ENCODE measurements around the gene RASIP1.
"Not testable (repeated sequence)": the region's sequence is repeated elsewhere in the genome, so short reads cannot be mapped to it uniquely, and the experiment has no call there.

The RASIP1 gene

DNA sequence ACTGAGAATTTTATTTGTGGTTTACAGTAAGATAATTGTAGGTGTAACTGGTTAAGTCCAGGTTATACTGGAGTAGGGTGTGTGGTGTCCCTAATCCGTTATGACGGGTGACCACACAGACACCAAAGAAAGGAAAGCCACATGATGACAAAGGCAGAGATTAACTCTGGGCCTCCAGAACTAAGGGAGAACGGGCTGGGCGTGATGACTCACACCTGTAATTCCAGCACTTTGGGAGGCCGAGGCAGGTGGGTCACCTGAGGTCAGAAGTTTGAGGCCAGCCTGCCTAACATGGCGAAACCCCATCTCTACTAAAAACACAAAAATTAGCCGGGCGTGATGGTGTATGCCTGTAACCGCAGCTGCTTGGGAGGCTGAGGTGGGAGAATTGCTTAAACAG is 54.8 kb downstream of the RASIP1 start:
- in situ Hi-C loops (cut with HindIII; ENCODE audit: low pct_ligation_motif_present, low pct_unique_long_range_greater_than_20kb, low sequenced_read_pairs), result no loop called here
- no peak for DNase-seq

DNA sequence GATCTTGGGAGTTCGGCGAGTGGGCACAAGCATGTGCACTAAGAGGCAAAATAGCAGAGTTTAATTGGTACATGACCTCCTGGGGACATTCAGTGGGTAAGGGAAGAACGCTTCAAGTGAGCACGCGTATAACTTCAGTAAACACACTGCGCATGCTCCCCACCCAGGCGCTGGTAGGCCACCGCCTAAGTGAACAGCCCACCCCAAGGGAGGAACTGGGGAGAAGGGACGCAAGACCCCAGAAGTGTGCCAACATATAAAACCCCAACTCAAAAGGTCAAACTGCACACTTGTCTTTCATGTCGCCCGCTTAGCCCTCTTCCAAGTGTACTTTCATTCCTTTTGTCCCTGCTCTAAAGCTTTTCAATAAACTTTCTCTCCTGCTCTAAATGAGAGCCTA is 57.1 kb downstream of the RASIP1 start:
- no peak for DNase-seq
- in situ Hi-C loops (cut with HindIII; ENCODE audit: low pct_ligation_motif_present, low pct_unique_long_range_greater_than_20kb, low sequenced_read_pairs), result no loop called here

DNA sequence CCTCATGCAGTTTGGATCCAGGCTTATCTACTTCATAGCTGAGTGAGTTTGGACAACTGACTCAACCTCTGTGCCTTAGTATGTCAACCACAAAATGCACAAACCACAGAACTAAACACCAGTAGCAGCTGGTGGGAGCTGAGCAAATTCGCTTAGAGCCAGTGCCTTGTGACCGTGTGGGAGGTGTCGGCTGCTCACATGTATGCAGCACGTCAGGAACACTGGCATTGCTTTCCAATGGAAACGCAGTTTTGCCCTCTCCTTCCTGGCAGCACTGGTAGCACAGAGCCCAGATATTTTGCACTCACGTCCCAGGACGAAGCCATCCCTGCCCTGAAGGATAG is 59.3 kb downstream of the RASIP1 start:
- in situ Hi-C loops (cut with HindIII; ENCODE audit: low pct_ligation_motif_present, low pct_unique_long_range_greater_than_20kb, low sequenced_read_pairs), result no loop called here
- peak; percentile 85 for DNase-seq

DNA sequence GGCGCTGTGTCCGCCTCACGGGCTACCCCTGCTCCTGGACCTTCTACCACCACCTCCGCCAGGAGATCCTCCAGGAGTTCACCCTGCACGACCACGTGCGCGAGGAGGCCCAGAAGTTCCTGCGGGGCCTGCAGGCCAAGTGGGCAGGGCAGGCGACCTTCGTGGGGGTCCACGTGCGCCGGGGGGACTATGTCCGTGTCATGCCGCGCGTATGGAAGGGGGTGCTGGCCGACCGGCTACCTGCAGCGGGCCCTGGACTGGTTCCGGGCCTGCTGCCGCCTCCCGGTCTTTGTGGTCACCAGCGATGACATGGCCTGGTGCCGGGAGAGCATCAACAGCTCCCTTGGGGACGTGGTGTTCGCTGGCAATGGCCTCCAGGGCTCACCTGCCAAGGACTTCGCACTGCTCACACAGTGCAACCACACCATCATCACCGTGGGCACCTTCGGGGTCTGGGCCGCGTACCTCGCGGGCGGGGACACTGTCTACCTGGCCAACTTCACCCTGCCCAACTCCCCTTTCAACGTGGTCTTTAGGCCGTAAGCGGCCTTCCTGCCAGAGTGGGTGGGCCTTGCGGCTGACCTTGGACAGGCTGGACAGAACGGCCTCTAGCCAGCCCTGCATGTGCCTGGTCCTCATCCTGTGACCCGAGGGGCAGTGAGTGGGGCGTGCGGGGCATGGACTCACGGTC is 59.8 kb downstream of the RASIP1 start:
- in situ Hi-C loops (cut with HindIII; ENCODE audit: low pct_ligation_motif_present, low pct_unique_long_range_greater_than_20kb, low sequenced_read_pairs), result no loop called here
- DNase-seq, result no peak

DNA sequence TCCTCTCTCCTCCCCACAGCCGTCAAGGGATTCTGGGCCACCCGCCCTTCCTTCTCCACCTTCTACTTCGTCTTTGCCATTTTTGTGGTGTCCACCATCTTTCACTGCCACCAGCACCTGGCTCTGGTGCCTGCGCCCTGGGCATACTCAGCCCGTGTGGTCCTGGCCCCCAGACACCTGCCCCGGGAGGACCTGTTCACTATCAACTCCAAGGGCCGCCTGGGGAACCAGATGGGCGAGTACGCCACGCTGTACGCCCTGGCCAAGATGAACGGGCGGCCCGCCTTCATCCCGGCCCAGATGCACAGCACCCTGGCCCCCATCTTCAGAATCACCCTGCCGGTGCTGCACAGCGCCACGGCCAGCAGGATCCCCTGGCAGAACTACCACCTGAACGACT is 60.4 kb downstream of the RASIP1 start:
- in situ Hi-C loops (cut with HindIII; ENCODE audit: low pct_ligation_motif_present, low pct_unique_long_range_greater_than_20kb, low sequenced_read_pairs), result not testable (repeated sequence)

DNA sequence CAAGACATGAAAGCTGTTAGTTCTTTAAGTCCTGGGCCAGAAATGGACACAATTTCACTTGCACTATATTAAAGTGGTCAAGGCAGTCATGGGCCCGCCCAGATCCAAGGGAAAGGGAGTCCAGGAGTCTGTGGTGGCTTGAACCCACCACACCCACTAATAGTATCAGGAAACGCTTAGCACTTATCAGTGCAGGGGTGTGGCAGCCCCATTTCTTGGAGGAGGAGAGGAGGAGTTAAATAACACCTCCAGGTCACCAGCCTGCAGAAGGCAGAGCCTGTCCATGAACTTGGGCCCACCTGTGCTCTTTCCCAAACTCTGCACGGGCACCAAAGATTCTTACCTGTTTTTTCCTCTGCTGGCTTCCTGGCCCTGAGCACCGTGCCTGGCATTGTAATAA is 62.2 kb downstream of the RASIP1 start:
- no peak for DNase-seq
- in situ Hi-C loops (cut with HindIII; ENCODE audit: low pct_ligation_motif_present, low pct_unique_long_range_greater_than_20kb, low sequenced_read_pairs), result no loop called here

More for the DNA sequence above, 60.4 kb downstream of the RASIP1 start:
- not testable (repeated sequence) for DNase-seq

DNA sequence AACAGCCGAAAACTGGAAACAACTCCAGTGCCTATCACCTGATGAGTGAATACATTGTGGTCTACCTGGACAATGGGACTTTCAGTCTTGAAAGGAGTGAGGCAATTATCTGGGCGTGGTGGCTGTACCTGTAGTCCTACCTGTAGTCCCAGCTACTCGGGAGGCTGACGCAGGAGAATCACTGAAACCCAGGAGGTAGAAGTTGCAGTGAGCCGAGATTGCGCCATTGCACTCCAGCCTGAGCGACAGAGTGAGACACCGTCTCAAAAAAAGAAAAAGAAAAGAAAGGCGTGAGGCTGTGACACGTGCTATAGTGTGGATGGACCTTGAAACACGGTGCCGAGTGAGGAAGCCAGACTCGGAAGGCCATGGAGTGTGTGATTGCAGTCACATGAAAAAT is 63.5 kb downstream of the RASIP1 start:
- no peak for DNase-seq
- in situ Hi-C loops (cut with HindIII; ENCODE audit: low pct_ligation_motif_present, low pct_unique_long_range_greater_than_20kb, low sequenced_read_pairs), result no loop called here

DNA sequence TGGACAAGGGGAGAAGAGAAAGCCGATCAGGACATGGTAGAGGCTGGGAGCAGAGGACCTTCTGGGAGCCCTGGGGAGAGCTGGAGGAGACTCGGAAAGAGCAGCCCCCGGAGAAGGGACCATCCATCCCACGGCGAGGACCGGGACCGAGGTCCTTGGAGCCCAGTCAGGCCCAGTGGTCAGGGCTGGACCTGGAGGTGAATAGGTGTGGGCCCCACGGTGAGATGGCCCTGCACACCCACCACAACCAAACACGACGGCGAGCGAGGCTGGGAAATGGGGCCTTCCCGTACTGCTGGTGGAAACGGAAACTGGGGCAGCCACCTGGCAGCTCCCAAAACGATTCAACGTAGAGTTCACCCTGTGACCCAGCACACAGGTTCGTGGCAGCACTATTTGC is 63.9 kb downstream of the RASIP1 start:
- no peak for DNase-seq
- in situ Hi-C loops (cut with HindIII; ENCODE audit: low pct_ligation_motif_present, low pct_unique_long_range_greater_than_20kb, low sequenced_read_pairs), result no loop called here

DNA sequence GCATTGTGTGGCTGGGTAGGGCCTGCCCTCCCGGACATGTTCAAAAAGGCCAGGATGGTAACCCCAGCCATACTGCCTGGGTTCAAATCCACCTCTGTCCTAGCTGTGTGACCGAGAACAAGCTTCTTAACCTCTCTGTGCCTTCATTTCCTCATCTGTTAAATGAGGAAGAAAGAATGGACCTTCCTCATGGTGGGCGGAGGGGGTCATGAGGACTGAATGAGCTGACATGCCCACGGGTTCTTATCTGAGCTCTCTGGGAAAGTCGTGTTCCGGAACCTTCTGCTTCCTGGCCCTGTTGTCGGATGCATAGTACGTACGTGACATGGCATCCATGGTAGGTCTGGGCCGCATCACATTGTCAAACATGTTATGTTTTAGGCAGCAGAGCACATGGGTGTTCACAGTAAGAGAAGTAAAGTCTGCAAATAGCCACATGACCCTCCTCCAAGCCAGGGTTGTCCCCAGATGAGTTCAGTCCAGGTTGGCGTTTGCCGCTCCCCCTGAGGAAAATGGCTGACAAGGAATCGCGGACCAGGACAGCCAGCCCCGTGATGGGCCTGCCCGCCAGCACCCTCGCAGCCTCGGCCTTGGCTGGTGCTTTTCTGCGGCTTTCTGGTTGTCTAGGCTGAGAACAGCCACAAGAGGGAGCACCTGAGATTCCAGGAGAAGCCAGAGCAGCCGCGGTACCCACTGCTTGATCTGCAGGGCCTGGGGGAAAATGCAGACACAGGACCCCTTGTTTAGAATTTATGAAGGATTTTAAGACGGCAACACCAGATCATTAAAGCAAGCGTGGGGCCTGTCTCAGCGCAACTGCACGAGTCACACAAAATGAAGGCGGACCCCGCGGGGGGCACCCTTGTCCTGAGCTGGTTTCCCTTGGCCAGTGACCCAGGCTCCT is 65.2 kb downstream of the RASIP1 start:
- peak; percentile 80 for DNase-seq
- in situ Hi-C loops (cut with HindIII; ENCODE audit: low pct_ligation_motif_present, low pct_unique_long_range_greater_than_20kb, low sequenced_read_pairs), result no loop called here

DNA sequence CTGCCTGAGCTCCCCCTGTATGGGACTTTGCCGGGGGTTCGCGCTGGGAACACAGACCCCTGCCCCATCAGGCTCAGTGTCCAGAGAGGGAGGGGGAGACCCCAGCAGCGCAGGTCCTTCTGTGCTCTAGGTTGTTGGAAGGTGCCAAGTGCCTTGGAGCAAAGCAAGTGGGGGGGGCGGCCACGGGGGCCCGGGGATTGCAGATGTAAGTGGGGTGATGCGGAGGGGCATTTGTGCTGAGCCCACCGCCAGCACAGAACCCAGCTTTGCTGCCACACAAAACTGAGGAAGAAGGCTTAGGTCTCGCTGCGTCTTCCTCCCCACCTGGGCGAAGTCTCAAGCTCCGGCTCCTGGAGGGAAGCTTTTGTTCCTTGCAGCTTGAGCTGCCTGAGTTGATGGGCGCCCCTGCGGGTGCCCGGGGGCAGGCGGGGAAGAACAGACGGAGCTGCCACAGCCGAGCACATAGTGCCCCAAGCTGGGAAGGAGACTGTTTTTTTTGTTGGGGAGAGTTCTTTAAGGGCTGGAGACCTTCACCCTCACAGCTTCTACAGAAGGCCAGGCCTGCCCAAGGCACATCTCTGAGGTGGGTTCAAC is 66.1 kb downstream of the RASIP1 start:
- in situ Hi-C loops (cut with HindIII; ENCODE audit: low pct_ligation_motif_present, low pct_unique_long_range_greater_than_20kb, low sequenced_read_pairs), result no loop called here
- DNase-seq, result no peak

DNA sequence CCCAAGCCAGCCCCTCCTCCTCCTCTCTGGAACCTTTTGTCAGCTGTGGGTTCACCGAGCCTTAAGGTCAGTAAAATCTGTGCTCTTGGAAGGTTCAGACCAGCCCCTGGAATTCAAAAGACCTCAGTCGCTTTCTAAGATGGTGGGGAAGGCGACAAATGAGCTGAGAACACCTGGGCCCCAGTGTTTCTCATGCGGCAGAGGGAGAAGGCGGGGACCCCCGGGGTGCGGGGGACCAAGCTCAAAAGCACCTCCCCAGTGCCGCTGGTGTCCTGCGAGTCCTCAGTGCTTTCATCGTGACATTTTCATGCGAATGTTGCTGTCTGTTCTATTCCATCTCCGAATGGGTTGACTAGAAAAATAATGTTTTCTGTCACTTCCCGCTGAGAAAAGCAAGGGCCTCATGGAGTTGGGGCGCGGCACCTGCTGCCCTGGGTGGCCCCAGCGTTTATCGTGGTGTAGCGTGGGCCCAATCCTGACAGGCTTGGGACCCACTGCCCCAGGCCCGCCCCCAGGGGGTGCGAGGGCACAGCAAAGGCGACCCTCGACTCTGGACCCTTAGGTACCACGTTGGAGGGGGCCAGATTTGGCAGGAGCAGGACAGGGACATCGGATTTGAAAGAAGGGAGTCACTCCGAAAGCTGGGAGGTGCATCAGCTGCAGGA is 66.8 kb downstream of the RASIP1 start:
- no peak for DNase-seq

DNA sequence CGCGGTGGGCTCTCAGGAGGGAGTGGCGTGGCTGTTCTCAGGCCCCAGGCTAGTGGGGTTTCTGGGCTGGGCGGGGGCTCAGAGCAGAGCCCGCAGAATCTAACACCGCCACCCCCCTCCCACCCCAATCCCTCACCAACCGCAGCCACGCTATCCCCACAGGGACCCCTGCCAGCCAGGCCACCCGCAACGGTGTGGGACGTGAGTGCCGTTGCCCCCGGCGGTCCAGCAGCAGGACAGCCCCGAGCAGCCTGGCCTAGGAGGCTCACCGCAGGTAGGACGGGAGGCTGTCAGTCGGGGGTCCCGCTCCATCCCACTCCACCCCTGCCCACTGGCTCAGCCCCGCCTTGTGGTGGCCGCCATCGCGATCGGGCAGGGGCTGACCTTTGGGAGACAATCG is 67.4 kb downstream of the RASIP1 start, which contains the start of gene NTN5:
Gene NTN5, minus strand, starts transcription at position 24 of the 400 bp plus-strand sequence. CDS start 2,031 bp downstream, outside the sequence.
- no peak for DNase-seq
- in situ Hi-C loops (cut with HindIII; ENCODE audit: low pct_ligation_motif_present, low pct_unique_long_range_greater_than_20kb, low sequenced_read_pairs), result no loop called here

More for the DNA sequence above, 66.8 kb downstream of the RASIP1 start:
- in situ Hi-C loops (cut with HindIII; ENCODE audit: low pct_ligation_motif_present, low pct_unique_long_range_greater_than_20kb, low sequenced_read_pairs), result no loop called here

DNA sequence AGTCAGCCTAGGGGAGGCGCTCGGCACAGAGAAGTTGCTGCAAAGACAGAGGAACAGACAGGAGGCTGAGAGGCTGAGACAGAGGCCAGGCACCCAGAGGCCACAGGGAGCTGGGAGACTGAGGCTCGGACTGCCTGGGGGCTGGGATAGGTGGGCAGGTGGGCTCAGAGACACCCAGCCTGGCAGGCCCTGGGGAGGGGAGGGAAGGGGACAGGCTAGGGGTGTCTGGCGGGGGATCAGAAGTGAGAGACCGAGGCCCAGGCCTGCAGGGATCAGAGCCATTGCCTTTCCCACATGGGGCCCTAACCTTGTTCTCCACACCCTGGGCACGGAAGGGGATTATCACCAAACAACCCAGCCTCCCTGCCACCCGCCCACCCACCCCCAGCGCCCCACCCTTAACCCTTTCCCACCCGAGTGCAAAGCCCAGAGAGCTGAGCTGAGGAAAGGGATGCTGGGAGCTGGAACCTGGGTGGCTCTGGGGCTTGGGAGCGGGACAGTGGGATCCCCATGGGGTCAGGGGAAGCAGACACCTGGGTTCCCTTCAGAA is 68.9 kb downstream of the RASIP1 start:
- in situ Hi-C loops (cut with HindIII; ENCODE audit: low pct_ligation_motif_present, low pct_unique_long_range_greater_than_20kb, low sequenced_read_pairs), result no loop called here
- DNase-seq, result no peak

DNA sequence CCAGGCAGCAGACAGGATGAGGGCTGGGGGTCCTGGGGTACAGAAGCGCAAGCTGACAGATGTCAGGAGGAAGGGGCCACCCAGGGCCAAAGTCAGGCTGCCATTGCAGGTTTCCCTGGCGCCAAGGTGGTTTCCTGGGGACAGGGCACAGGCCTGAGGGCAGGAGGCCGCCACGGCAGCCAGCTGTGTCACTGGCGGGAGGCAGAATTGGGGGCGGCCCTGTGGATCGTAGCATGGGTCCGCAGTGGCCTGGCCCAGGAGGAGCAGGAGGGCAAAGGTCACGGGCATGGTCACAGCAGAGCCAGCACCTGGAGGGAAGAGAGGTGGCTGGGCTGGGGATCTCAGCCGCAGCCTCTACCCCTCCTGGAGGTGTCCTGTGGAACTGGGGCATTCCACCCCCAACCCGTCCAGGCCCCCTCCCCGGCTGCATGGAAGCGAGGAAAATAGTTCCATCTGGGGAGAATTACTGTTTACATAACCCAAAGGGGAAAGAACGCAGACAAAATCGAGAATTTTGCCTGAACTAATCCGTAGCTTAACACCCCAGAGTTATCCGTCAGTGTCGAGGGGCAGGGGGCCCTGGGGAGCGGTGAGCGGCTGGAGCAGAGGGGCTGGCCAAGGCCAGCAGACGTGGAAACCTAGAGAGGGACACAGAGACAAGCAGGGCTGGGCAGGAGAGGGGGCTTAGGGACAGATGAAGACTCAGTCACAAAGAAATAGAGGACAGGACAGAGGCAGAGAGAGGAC is 69.5 kb downstream of the RASIP1 start:
- no peak for DNase-seq
- in situ Hi-C loops (cut with HindIII; ENCODE audit: low pct_ligation_motif_present, low pct_unique_long_range_greater_than_20kb, low sequenced_read_pairs), result no loop called here
